ENCODE results near the gene QPRT. TPM values are rescaled to one million over a fixed set of nuclear protein-coding genes. Genes with fewer than 3 reads are reported as not detected.

Gene QPRT
- total and polyA plus RNA-seq, 2 donors (not counting 1 experiment from before 2014, with no cell fraction given), result 27.7 to 94.0 TPM

- no peaks in the 10 kb centered on the region for H3K27me3 ChIP-seq (ENCODE audit: control insufficient read depth, insufficient read depth, low read length)
- H2AFZ ChIP-seq (ENCODE audit: low read length), result no peak overlapping the region
- H3K9me3 ChIP-seq (ENCODE audit: control insufficient read depth, insufficient read depth, low read depth, low read length), result no peaks in the 10 kb centered on the region
- H3K27ac ChIP-seq (ENCODE audit: insufficient read depth, low read length), result no peak overlapping the region
- DNase-seq (ENCODE audit: low read depth in 2 of 2), result peak in 1 of 2 donors; percentile 4
- no peaks in the 10 kb centered on the region for H4K20me1 ChIP-seq (ENCODE audit: control insufficient read depth, extremely low read depth, insufficient read depth, low read length)
- no peak overlapping the region for H3K9ac ChIP-seq (ENCODE audit: insufficient read depth, low read length)
- no peaks in the 10 kb centered on the region for H3K79me2 ChIP-seq (ENCODE audit: control insufficient read depth, insufficient read depth, low read length)
- no peak overlapping the region for H3K4me2 ChIP-seq (ENCODE audit: extremely low read depth, insufficient read depth, low read length)
- peak in 1 of 2 donors; percentile 9 for TF ChIP-seq CTCF (conservative IDR thresholded peaks at IDR 0.05 in 1 of 2, IDR thresholded peaks at IDR 0.05 in 1 of 2; ENCODE audit: low read depth in 1 of 2, low read length in 2 of 2)
- no peak for TF ChIP-seq EZH2 (IDR thresholded peaks at IDR 0.05; ENCODE audit: low read length, missing control alignments)
- H3K4me3 ChIP-seq (replicated peaks in 1 of 4; ENCODE audit: control extremely low read depth in 1 of 4, insufficient read depth in 1 of 4, low read depth in 3 of 4, low read length in 4 of 4), result no peak overlapping the region
- no peaks in the 10 kb centered on the region for H3K36me3 ChIP-seq (ENCODE audit: control insufficient read depth, insufficient read depth, low read length)
- no peaks in the 10 kb centered on the region for H3K4me1 ChIP-seq (ENCODE audit: control insufficient read depth, extremely low read depth, insufficient read depth, low read length)
These were observed 37.4 kb upstream of the QPRT start for GRCh38 chr16:29641561-29641960.

- H3K4me3 ChIP-seq (replicated peaks in 1 of 4; ENCODE audit: control extremely low read depth in 1 of 4, insufficient read depth in 1 of 4, low read depth in 3 of 4, low read length in 4 of 4), result no peak overlapping the region
- H2AFZ ChIP-seq (ENCODE audit: low read length), result no peak overlapping the region
- H4K20me1 ChIP-seq (ENCODE audit: control insufficient read depth, extremely low read depth, insufficient read depth, low read length), result no peaks in the 10 kb centered on the region
- no peaks in the 10 kb centered on the region for H3K9me3 ChIP-seq (ENCODE audit: control insufficient read depth, insufficient read depth, low read depth, low read length)
- no peaks in the 10 kb centered on the region for H3K79me2 ChIP-seq (ENCODE audit: control insufficient read depth, insufficient read depth, low read length)
- no peak overlapping the region for H3K4me2 ChIP-seq (ENCODE audit: extremely low read depth, insufficient read depth, low read length)
- no peaks in the 10 kb centered on the region for H3K27me3 ChIP-seq (ENCODE audit: control insufficient read depth, insufficient read depth, low read length)
- no peak overlapping the region for H3K27ac ChIP-seq (ENCODE audit: insufficient read depth, low read length)
- H3K9ac ChIP-seq (ENCODE audit: insufficient read depth, low read length), result no peak overlapping the region
- no peak for DNase-seq (ENCODE audit: low read depth in 2 of 2)
- TF ChIP-seq EZH2 (IDR thresholded peaks at IDR 0.05; ENCODE audit: low read length, missing control alignments), result no peak
- TF ChIP-seq CTCF (conservative IDR thresholded peaks at IDR 0.05 in 1 of 2, IDR thresholded peaks at IDR 0.05 in 1 of 2; ENCODE audit: low read depth in 1 of 2, low read length in 2 of 2), result no peak
- no peaks in the 10 kb centered on the region for H3K4me1 ChIP-seq (ENCODE audit: control insufficient read depth, extremely low read depth, insufficient read depth, low read length)
- H3K36me3 ChIP-seq (ENCODE audit: control insufficient read depth, insufficient read depth, low read length), result no peaks in the 10 kb centered on the region
These were observed 35.4 kb upstream of the QPRT start for GRCh38 chr16:29643596-29643995.

GRCh38 chr16:29644338-29644857 is 34.6 kb upstream of the QPRT start:
- no peak for DNase-seq (ENCODE audit: low read depth in 2 of 2)
- Histone ChIP-seq H3K9ac (ENCODE audit: insufficient read depth, low read length) (no peak overlapping the region), H3K9me3 (ENCODE audit: control insufficient read depth, insufficient read depth, low read depth, low read length) (no peaks in the 10 kb centered on the region), H3K4me3 (replicated peaks in 1 of 4; ENCODE audit: control extremely low read depth in 1 of 4, insufficient read depth in 1 of 4, low read depth in 3 of 4, low read length in 4 of 4) (no peak overlapping the region), H3K79me2 (ENCODE audit: control insufficient read depth, insufficient read depth, low read length) (no peaks in the 10 kb centered on the region), H4K20me1 (ENCODE audit: control insufficient read depth, extremely low read depth, insufficient read depth, low read length) (no peaks in the 10 kb centered on the region), H3K27me3 (ENCODE audit: control insufficient read depth, insufficient read depth, low read length) (no peaks in the 10 kb centered on the region), H2AFZ (ENCODE audit: low read length) (no peak overlapping the region), H3K4me1 (ENCODE audit: control insufficient read depth, extremely low read depth, insufficient read depth, low read length) (no peaks in the 10 kb centered on the region), H3K36me3 (ENCODE audit: control insufficient read depth, insufficient read depth, low read length) (no peaks in the 10 kb centered on the region), H3K4me2 (ENCODE audit: extremely low read depth, insufficient read depth, low read length) (no peak overlapping the region), H3K27ac (ENCODE audit: insufficient read depth, low read length) (no peak overlapping the region)
- TF ChIP-seq CTCF (conservative IDR thresholded peaks at IDR 0.05 in 1 of 2, IDR thresholded peaks at IDR 0.05 in 1 of 2; ENCODE audit: low read depth in 1 of 2, low read length in 2 of 2), result no peak
- TF ChIP-seq EZH2 (IDR thresholded peaks at IDR 0.05; ENCODE audit: low read length, missing control alignments), result no peak
